HEK293 (cell line): ENCODE data around the gene SRGAP2C.
"Not testable (repeated sequence)": the region's sequence is repeated elsewhere in the genome, so short reads cannot be mapped to it uniquely, and the experiment has no call there.

Experiments used
- WT1 ChIP-seq: fragments of 450-650 bp; formaldehyde crosslinking; IDR thresholded peaks from 2 replicates; pipeline ENCODE4 v1.5.1; 2016; ENCODE audit warnings: missing biosample characterization, missing genetic modification characterization
- YY2 ChIP-seq: fragments of 450-650 bp; formaldehyde crosslinking; IDR thresholded peaks from 2 replicates; pipeline ENCODE4 v1.5.1; 2016; ENCODE audit warnings: missing biosample characterization, missing genetic modification characterization
- ZNF292 ChIP-seq: fragments of 450-650 bp; formaldehyde crosslinking; IDR thresholded peaks from 2 replicates; pipeline ENCODE4 v1.5.1; 2016; ENCODE audit warnings: low read depth, missing biosample characterization, missing genetic modification characterization, borderline replicate concordance
- ZNF514 ChIP-seq: fragments of 450-650 bp; formaldehyde crosslinking; IDR thresholded peaks from 2 replicates; pipeline ENCODE4 v1.5.1; 2016; ENCODE audit warnings: missing biosample characterization, missing genetic modification characterization
- TF ChIP-seq, protein P1 (sequence below): fragments of 450-650 bp; formaldehyde crosslinking; IDR thresholded peaks from 2 replicates; pipeline ENCODE4 v1.5.1; 2016; ENCODE audit warnings: missing biosample characterization, missing genetic modification characterization
- TF ChIP-seq, protein P2 (sequence below): fragments of 450-650 bp; formaldehyde crosslinking; IDR thresholded peaks from 2 replicates; pipeline ENCODE4 v1.5.1; 2016; ENCODE audit warnings: missing biosample characterization, missing genetic modification characterization

DNA sequence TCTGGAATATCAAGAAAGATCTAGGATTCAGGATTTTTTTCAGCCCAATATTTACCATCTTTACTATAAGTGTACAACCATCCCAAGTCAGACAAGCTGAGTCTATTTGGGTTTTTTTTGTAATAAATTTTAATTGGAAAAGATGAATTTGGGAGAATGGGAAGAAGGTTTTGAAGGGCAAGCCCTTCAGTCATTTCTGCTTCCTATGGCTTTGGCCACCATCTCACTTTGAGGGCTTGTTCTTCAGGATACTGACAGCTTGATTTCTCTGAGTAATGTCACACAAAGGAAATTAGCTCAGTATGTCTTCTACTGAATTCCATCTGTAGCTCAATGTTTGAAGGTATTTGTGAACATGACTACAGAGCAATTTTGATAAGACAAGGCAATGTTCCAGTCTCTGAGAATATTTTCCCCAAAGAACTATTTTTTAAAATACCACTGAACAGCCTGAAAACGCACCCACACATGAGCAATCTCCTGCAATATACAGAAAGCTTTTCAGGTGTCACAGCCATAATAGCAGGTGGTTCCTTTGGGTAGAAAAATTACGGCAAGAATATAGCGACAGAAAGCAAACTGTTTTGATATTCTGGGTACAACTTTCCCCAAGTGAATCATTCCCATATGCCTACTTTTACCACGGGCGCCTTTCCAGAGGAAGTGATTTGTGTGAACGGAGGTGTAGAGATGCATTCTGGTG lies 23.4 kb upstream of the SRGAP2C start:
- not testable (repeated sequence) for TF ChIP-seq ZNF292 (tag by site-specific recombination); WT1 (tag by site-specific recombination); ZNF514; YY2 (tag by site-specific recombination)
- TF ChIP-seq, protein P1, sequence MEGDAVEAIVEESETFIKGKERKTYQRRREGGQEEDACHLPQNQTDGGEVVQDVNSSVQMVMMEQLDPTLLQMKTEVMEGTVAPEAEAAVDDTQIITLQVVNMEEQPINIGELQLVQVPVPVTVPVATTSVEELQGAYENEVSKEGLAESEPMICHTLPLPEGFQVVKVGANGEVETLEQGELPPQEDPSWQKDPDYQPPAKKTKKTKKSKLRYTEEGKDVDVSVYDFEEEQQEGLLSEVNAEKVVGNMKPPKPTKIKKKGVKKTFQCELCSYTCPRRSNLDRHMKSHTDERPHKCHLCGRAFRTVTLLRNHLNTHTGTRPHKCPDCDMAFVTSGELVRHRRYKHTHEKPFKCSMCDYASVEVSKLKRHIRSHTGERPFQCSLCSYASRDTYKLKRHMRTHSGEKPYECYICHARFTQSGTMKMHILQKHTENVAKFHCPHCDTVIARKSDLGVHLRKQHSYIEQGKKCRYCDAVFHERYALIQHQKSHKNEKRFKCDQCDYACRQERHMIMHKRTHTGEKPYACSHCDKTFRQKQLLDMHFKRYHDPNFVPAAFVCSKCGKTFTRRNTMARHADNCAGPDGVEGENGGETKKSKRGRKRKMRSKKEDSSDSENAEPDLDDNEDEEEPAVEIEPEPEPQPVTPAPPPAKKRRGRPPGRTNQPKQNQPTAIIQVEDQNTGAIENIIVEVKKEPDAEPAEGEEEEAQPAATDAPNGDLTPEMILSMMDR (tag by site-specific recombination), result not testable (repeated sequence)
- TF ChIP-seq, protein P2, sequence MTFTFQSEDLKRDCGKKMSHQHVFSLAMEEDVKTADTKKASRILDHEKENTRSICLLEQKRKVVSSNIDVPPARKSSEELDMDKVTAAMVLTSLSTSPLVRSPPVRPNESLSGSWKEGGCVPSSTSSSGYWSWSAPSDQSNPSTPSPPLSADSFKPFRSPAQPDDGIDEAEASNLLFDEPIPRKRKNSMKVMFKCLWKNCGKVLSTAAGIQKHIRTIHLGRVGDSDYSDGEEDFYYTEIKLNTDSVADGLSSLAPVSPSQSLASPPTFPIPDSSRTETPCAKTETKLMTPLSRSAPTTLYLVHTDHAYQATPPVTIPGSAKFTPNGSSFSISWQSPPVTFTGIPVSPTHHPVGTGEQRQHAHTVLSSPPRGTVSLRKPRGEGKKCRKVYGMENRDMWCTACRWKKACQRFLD (tag by site-specific recombination), result not testable (repeated sequence)
